GM21360 (cell line): Measurements from ENCODE around the gene PSMD11.
A peak's percentile ranks its signal among the peaks of the same experiment; 100 is the strongest.

ENCODE experiments used
- ATAC-seq: cut with Tn5 transposase; IDR thresholded peaks from one replicate; pipeline ENCODE4 v1.9.1; 2021; ENCODE audit warnings: mild to moderate bottlenecking, moderate library complexity; ENCODE audit not compliant: unreplicated experiment

The PSMD11 gene

DNA sequence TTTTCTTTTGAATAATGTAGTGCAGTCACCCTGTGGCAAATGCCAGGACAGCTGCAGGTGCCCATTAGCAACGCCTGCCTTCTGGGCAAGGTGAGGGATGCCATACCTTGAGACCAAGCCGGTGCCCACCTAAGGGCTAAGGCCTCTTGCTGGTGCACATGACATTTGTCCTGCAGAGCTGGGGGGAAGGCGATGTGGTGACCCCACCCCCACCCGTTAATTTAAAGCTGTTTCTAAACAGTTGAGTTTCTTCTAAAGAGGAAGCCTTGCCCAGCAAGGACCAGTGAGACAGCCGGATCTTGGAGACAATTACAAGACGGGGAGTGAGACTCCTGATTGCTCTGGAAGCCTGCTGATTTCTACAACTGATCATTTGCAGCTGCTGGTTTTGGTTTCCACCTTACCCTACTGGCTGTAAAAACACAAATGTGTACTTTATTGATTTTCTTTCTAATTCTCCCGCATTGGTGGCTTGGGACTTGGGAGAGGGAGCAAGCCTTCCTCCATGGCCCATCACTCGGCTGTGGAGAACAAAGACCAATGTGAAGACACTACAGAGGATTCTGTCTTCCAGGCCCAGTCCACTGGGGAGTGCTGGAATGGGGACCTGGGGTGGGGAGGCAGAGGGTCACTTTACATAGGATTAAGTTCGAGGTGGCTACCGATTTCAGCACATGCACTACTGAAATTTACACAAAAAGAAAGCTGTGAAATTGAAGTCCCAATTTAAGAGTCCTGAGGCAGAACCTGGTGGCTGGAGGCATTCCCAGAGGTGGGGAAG, 45.2 kb downstream of the PSMD11 start:
- no peak for ATAC-seq

DNA sequence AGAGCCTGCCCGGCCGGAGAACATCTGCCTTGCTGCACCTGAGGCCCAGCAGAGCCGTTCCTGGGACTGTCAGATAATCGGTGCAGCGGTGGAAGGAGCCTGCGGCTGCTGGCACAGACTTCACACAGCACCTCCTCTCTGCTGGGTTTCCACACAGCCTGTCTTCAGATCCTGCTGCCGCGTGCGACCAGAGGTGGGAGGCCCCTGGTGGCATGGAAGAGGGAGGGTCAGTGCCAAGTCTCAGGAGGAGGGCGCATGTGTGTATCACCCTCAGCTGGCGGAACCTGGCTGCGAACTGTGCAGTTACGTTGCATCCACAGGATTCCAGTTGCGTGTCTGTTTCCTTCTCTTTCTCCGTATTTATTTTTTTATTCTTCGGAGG, 45.8 kb downstream of the PSMD11 start:
- ATAC-seq, result no peak

DNA sequence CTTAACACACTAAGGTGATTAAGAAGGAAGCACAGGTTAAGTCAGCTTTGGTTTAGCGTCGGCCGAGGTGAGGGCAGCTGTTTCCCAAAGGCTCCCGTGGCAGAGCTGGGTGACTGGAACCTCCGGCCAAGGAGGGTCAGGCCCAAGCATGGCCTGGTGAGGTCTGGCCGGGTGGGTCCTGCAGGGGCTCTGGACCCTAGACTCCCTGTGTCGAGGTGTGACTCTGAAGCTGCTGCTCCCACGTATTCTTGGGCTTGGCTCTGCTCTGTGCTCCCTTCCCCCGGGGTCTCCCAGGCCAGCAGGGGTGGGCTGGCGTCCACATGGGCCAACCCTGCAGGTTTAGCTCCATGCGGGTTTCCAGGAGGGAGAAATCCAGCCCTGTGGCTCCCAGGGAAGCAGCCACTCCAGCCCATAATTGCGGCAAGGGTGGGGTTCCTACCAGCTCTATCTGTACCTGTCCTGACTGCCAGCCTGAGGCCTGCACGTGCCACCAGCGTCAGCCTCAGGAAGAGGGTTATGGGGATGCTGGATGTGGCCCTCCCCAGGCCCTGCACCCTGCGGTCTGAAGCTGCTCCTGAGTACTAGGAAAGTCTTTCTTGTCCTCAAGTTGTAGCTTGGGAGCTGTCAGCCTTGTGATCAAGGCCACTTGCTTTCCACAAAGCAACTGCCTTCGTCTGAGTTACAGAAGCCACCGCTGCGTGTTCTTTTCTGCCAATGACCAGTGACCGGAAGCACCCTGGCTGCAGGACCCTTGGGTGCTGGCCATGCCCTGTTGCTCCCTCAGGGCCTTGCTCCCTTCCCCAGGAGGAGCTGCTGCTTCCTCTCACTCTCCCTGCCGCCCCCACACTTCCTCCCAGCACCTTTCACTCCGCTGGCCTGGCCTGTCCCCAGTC, 47.3 kb downstream of the PSMD11 start:
- no peak for ATAC-seq

DNA sequence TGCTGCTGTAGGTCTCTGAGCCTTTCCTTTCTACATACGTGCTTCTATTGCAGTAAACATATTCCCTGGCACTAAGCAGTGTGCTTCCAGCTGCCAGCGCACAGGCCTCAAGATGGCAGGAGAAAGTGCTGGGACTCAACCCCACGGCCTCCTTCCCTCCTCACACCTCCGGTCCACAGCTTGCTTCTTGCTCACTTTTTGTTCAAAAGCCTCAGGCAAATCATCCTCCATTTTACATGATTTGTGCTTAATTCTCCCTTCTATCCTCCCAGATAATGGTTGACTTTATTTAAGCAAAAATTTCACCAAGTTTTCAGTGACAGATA, 47.9 kb downstream of the PSMD11 start:
- no peak for ATAC-seq

DNA sequence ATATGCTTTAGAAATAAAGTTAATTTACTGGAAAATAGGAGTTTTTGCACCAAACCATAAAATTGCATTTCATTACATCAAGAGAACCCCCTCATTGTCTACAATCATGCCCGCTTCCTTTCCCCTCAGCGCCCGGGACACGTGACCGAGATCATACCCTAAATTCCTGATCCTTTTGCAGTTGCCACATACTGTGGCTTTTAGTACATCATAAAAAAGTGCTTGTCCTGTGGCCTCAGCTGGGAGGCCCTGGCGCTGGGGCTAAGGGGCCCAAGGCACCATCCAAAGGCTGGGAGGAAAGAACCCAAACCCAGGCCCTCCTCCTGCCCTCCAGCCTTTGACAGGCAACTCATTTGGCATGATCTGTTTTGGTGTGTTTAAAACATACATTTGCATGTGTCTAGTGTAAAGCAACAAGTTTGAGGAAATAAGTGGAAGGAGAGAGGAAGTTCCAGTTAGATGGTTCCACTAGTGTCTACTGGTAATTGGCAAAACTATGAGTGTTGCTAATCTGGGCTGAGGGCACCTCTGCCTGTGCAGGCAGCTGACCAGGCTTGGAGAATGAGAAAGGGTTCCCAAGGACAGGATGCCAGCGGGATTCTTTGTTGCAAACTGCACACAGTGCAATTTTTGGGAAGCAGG, 48.5 kb downstream of the PSMD11 start:
- no peak for ATAC-seq

DNA sequence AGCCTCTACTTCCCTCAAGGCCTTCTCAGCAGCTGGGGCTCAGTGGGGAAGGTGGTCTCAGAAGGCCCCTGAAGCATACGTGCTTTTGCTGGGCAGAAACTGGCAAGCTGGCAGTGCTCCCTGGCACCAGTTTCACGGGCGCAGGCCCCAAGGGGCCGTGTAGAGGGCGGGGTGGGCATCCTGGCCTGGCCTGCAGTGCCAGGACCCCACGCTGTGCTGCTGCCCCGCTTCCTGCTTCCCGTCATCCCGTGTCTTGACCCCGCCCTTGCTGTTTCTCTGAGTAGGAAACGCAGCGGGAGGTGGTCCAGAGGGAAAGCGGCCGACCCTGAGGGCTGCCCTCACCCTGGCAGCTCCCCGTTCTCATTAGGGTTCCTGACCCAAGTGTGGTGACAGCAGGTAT, 49.3 kb downstream of the PSMD11 start:
- no peak for ATAC-seq

DNA sequence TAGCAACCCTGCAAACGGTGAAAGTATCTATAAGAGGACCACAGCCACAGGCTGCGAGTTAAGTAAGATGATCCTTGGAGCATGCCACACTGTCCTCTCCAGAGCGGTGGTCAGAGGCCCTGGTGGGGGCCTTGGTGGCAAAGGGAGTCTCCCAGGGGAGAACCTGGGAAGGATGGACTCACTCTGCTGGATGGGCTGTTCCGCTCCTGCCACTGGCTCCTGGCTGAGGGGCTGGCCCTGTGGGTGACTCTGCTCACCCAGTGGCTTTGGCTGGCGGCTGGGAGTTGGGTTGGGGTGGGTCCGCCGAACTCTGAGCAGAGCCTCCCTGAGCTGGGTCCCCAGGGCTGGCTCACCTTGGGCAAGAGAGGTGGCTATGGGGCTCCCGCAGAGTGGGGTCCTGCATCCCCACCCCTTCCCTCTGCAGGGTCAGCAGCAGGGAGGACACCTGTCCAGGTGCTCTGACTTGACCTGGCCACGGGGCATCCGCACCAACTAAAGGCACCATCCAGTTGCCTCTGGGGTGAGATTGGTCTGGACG, 49.7 kb downstream of the PSMD11 start:
- no peak for ATAC-seq

DNA sequence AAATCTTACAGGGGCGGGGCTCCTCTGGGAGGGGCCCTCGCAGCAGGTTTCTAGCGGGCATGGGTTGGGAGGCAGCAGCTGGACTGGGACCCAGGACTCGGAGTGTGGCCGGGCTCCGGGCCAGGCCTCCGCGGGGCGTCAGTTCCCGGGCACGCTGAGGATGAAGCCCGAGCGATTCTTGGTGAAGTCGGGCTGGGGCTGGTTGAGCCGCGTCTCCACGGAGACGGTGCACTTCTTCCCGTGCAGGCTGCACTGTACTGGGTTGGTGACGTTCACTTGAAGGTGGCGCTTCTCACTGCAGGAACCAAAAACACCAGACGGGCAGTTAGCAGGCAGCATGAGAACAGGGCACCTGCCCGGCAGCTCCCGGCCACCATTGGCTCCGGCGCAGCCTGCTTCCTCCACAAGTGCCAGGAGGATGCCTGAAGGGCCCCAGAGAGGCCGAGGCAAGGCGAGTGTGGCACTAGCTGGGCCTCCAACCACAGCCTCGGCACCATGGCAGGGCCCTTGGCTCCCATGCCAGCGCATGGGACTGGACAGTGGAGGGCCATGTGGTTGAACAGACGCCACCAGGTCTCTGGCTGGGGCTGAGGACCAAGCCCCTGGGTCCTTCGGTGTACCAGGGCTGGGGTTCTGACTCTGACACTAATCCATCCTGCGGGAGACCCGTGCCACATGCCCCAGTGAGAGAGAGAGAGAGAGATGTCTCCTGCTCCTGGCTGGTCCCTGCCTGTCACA, 50.5 kb downstream of the PSMD11 start:
- no peak for ATAC-seq

DNA sequence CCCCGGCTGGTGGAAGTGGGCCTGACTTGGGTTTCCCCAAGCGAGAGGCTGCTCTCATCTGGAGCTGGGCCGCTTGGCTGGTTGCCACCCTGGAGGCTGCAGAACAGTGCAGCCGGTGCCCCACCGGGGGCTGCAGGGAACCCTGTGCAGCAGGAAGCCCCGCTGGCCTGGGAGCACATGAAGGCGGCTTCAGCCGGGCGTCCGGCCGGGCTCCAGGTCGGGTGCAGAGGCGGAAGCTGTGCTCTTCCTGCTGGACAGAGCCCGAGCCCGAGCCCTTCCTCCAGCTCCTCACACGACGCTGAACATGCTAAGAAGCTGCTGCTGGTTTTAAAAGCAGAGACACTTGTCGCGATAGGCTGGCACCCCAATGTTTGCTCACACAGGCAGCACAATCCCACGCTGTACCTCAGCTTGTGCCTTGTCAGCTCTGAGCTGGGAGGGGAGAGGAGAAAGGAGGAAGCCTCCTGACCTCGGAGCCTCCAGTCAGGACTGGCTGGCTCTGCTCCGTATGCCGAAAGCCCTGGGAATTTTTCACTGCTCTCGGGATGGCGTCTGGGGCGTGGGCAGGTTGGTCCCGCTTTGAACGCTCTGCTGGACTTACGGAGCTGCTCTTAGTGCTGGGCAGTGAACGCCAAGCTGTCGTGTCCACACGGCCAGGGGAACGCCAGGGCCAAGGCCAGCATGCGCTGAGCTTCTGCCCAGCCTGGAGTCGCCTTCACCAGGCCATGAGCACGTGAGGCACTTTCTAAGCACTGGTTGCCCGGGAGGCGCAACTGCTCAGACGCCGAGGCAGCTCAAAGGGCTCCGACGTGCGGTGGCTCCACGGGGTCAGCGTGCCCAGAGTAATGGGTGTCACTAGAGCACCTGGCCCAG, 51.3 kb downstream of the PSMD11 start:
- no peak for ATAC-seq

DNA sequence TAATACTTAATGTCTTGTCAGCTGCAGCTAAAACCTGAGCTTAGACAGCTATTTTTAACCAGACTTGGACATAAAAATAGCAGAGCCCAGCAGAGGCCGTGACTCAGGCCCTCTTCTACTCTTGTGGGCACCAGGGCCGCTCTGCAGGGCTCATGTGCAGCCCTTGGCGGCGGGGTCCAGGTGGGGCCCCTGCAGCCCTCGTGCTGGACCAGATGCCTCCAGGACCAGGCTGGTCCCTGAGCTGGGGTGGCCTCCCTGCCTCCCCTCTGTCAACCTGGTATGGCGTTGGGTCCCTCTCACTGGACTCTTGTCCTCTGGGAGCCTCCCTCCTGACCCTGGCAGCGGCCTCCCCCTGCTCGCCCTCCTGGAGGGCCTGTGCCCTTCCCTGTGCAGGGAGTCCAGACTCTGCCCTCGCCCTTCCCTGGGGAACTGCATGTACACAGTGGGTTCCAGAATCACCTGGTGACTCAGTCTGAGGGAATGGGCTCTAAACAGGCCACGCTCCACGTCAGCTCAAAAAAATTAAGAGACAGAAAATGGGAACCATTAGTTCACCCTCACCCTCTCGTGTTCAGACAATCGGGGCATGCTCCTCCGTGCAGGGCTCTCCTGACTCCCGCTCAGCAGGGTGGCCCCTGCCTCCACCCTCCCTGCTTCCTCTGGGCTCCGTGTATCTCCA, 52.2 kb downstream of the PSMD11 start:
- no peak for ATAC-seq

DNA sequence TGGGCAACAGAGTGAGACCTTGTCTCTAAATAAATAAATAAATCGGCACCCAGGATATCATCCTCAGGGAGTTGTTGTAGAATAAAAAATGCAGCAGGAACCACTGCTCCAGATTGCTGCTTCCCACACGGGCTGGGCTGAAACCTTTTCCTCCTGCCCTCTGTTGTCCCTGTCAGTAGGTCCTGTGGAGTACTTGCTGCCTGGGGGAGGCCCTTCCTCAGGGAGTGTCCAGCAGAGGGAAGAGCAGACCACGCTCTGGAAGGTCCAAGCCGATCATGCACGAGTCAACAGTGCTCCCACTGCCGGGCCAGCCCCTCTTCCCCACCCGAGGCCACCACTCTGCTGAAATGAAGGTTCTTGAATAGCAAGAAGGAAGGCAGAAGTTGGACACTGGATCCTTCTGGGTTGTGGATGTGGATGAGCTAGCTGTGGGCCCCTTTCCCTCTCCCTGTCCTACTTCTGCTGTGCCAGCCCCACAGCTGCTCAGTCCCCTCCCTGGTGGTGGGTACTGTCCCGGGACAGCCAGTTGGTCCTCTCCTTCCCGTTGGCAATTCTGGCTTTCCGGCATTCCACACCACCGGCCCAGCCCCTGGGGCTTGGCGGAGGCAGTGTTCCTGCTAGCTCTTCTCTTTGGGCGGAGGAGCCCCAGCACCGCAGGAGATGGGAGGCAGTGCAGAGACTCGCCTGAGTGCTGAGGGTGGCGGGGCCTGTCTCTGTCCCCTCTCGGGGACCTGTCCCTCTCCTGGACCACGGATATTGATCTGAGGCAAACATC, 53.3 kb downstream of the PSMD11 start:
- no peak for ATAC-seq

DNA sequence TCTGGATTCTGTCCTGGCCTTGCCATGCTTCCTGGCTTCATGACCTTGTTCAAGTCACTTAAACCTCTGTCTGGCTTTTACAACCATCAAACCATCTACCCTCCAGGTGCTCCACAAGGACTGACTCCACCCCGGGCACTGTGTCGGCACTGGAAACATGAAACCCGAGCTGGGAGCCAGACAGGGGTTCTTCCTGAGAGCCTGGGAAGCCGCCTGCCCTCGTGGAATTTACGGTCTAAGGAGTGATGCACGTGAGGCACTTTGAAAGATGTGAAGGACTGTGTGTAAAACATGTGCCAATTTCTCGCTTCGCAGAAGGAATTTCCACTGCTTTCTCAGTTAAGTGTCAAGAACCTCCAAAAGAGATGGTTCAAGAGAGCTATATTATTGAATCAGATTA, 54.1 kb downstream of the PSMD11 start:
- ATAC-seq, result no peak

DNA sequence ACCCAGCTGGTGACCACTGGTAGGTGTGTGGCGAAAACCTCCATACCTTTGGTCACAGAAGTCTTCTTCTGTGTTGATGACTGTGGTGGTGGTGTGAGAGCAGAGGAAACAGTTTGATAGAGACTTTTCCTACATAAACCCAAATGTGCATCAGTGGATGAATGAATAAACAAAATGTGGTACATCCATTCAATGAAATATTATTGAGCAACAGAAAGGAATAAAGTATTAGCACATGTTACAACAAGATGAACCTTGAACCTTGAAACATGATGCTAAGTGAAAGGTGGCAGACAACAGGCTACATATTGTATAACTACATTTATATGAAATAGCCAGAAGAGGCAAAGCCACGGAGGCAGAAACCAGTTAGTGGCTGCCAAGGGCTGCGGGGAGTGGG, 57.7 kb downstream of the PSMD11 start:
- ATAC-seq, result no peak

DNA sequence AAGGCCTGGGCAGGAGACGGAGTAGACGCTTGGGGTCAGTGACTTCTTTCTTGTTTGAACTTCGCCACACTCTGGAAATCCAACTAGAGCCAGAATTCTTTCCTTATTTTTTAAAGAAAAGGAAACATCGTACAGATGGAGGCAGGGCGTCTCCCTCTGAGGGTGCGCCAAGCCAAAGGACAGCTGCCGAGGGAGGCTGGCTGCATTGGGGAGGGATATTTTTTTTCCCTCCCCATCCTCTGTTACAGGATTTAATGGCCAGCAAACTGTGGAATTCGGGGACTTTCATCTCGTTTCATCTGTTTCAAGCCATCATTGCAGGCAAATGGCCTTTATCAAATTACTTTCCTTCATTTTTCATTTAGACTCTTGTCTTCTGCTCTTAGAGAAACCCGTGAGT, 58.4 kb downstream of the PSMD11 start:
- no peak for ATAC-seq

DNA sequence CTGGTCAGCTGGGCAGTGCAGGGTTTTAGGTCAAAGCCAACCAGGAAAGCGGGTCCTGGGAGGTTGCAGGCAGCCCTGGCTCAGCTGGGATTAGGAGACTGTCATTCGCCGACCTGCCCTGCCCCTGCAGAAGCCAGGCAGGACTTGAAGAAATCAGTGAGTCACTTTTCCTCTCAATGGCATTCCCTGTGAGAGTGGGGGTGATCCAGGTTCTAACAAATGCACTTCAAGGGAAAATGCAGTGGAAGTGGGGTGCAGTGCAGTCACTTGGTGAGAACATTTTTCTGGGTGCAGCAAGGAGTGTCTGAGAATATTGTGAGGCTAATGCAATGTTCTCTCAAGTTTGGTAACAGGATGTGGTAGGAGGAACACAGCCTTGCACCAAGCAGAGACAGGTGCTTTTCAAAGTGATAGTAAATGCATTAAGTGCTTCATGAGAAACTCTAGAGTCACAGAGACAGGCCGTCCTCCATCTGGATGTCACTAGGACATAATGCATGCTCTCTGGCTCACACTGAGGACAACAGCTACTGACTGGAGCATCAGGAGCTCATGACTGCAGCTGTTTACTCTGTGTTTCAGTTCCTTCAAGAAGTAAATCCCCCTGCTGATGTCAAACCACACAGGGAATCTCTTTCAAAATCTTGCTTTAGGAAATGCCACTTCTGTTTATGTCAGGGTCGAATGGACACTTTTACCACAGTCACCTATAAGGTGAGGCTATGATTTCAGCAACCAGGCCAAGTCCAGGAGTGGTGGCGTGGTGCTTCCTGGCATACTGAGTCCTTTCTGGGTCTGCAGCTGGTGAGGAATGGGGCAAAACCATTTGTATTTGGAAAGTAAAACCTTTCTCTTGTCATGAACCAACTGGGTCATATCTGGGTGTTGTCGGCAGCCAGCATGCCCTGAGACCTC, 59.2 kb downstream of the PSMD11 start:
- ATAC-seq, result peak; percentile 90

DNA sequence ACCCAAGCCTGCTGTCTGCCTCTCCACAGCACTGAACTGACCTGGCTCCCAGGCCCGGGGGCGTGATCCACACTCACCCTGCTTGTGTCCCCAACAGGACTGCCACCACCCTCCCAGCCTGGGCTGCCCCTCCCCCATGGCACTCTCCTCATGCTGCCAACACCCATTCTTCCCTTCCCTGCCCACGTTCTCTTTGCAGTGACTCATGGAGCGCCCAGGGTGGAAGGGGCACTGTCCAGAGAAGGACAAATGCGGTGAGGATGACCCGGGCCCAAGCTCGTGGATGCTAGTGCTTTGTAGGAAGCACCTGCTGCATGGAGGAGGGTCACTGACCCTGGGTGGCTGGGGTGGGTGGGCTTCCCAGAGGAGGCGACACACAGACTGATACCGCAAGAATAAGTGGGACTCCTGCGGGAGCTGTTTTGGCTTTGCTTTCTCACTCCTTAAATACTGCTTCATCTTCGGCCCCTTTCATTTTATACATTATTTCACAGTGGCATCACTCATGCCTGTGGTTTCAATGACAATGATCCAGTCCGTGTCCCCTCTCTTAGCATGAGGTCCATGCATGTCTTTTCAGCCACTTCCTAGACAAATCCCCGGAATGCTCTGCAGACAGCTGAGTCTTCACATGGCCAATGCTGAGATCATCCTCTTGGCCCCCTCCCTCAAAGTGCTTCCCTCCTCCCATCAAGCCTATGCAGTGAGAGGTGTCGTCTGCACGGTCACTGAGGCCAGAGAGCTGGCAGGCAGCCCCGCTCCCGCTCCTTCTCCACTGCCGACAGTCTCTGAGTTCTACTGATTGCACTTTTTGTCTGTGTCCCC, 60.1 kb downstream of the PSMD11 start:
- no peak for ATAC-seq

DNA sequence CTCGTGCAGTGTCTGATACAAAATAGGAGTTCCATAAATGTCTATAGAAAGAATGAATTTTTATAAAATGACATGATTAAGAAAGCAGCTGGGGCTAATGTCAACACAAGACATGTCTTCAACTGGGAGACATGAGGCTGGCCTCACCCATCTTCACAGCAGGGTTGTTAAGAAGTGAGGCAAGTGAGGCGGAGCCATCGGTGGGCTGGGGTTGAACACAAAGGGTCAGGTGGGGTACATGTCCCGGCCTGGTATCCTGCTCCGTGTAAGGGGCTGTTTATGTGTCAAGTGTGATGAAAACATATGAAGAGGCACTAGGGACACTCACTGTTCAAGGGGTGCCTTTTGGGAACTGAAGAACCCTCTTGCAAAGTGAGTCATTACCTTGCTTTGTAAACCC, 64.6 kb downstream of the PSMD11 start:
- ATAC-seq, result no peak
